HCT116 (cell line): ENCODE data around the gene ANKRD62. TPM values are rescaled to one million over a fixed set of nuclear protein-coding genes. Genes with fewer than 3 reads are reported as not detected.

Experiments used
- ATAC-seq: fragments of 200-7000 bp; cut with Tn5 transposase; 2 replicates; pipeline ENCODE4 v1.9.1; 2020; ENCODE audit warnings: mild to moderate bottlenecking, moderate library complexity
- BruUV-seq: library from RNA; stranded (reverse); fragments of 400-500 nt; replicated peaks from 2 replicates; lab custom pipeline; 2021; lab: Mats Ljungman, UMichigan
- CTCF ChIA-PET: fragments of 300-600 bp; sonication (Branson Sonifier 250); formaldehyde crosslinking; loops from one replicate; lab custom pipeline; 2021; ENCODE audit warnings: antibody characterized with exemption; lab: Charles Lee
- POLR2A ChIA-PET: fragments of 300-600, 350-600 bp; sonication (Branson Sonifier 250); formaldehyde crosslinking; loops from one replicate; lab custom pipeline; 2021; ENCODE audit warnings: antibody characterized with exemption; lab: Charles Lee
- RAD21 ChIA-PET, 2 experiments: fragments of 300-600 bp; sonication (Branson Sonifier 250); formaldehyde crosslinking; loops; one replicate each; lab custom pipeline; 2023; ENCODE audit warnings: low total read pairs in 2 of 2; ENCODE audit not compliant: uncharacterized antibody in 2 of 2, unreplicated experiment in 2 of 2, low non-redundant PET in 1 of 2; lab: Charles Lee
- DNase-seq: peaks from one replicate; pipeline ENCODE4 v3.0.0-alpha.2; 2010; ENCODE audit warnings: low read depth, low spot score
- H2AFZ ChIP-seq: fragments of 200-600 bp; shearing (Covaris generic), sonication (generic); 2 replicates; pipeline ENCODE4 v1.6.1; 2017; ENCODE audit warnings: low read depth, mixed run types, mixed read lengths, antibody characterized with exemption, low read length; ENCODE audit not compliant: poor library complexity, severe bottlenecking
- H3K27ac ChIP-seq: 2 replicates; pipeline ENCODE4 v1.5.1; 2012; ENCODE audit warnings: low read depth, low read length
- H3K27me3 ChIP-seq: fragments of 200-600 bp; sonication (generic); 2 replicates; pipeline ENCODE4 v1.6.1; 2016; ENCODE audit warnings: mixed run types, low read length, mixed read lengths; ENCODE audit not compliant: insufficient read depth
- H3K36me3 ChIP-seq, 2 experiments: fragments of 200-500 bp in 1 of 2; fragments of 200-600 bp in 1 of 2; sonication (Bioruptor generic) in 1 of 2; sonication (generic) in 1 of 2; 2 replicates each; pipeline versions ENCODE4 v1.5.1 to v1.6.1; 2014 to 2016; ENCODE audit warnings: low read length in 2 of 2, inconsistent platforms in 1 of 2, mixed read lengths in 1 of 2, mixed run types in 1 of 2; ENCODE audit not compliant: insufficient read depth in 2 of 2, control insufficient read depth in 1 of 2
- H3K4me1 ChIP-seq, 2 experiments: fragments of 200-600 bp in 1 of 2; sonication (generic) in 1 of 2; 2 replicates each; pipeline versions ENCODE4 v1.5.1 to v1.6.1; 2012 to 2017; ENCODE audit warnings: low read length in 2 of 2, inconsistent platforms in 1 of 2, mild to moderate bottlenecking in 1 of 2, mixed read lengths in 1 of 2, mixed run types in 1 of 2, moderate library complexity in 1 of 2; ENCODE audit not compliant: insufficient read depth in 2 of 2, control insufficient read depth in 1 of 2
- H3K4me2 ChIP-seq: fragments of 200-600 bp; sonication (generic); 2 replicates; pipeline ENCODE4 v1.6.1; 2017; ENCODE audit warnings: mixed run types, low read length, mixed read lengths
- H3K4me3 ChIP-seq, 2 experiments: fragments of 200-600 bp in 1 of 2; sonication (generic) in 1 of 2; replicated peaks in 1 of 2; 2 replicates each; pipeline ENCODE4 v1.5.1; 2011 to 2016; ENCODE audit warnings: low read length in 2 of 2, control low read depth in 1 of 2, low read depth in 1 of 2, mild to moderate bottlenecking in 1 of 2, mixed read lengths in 1 of 2, mixed run types in 1 of 2
- H3K79me2 ChIP-seq: fragments of 200-600 bp; sonication (generic); 2 replicates; pipeline ENCODE4 v1.6.1; 2017; ENCODE audit warnings: mild to moderate bottlenecking, mixed run types, low read length, moderate library complexity, mixed read lengths; ENCODE audit not compliant: insufficient read depth
- H3K9ac ChIP-seq: fragments of 200-600 bp; sonication (generic); 2 replicates; pipeline ENCODE4 v1.6.1; 2016; ENCODE audit warnings: low read length, mixed read lengths
- H3K9me2 ChIP-seq: fragments of 200-600 bp; sonication (generic), shearing (Covaris generic); 2 replicates; pipeline ENCODE4 v1.6.1; 2017; ENCODE audit warnings: mixed run types, mild to moderate bottlenecking, moderate library complexity; ENCODE audit not compliant: insufficient read depth
- H3K9me3 ChIP-seq, 2 experiments: fragments of 200-500 bp in 1 of 2; fragments of 200-600 bp in 1 of 2; sonication (Bioruptor generic) in 1 of 2; sonication (generic) in 1 of 2; 2 replicates each; pipeline ENCODE4 v1.6.1; 2014 to 2017; ENCODE audit warnings: low read length in 2 of 2, mixed read lengths in 2 of 2, inconsistent platforms in 1 of 2, low read depth in 1 of 2, mild to moderate bottlenecking in 1 of 2, mixed run types in 1 of 2, moderate library complexity in 1 of 2; ENCODE audit not compliant: control insufficient read depth in 1 of 2, insufficient read depth in 1 of 2
- H4K20me1 ChIP-seq: fragments of 200-600 bp; sonication (generic), shearing (Covaris generic); 2 replicates; pipeline ENCODE4 v1.6.1; 2017; ENCODE audit warnings: mixed run types, mild to moderate bottlenecking, moderate library complexity; ENCODE audit not compliant: insufficient read depth
- CBX3 ChIP-seq: IDR thresholded peaks from 2 replicates; pipeline ENCODE4 v1.6.1; 2012; ENCODE audit warnings: low read depth
- CTCF ChIP-seq, 3 experiments: fragments of 200-600 bp in 1 of 3; sonication (generic) in 1 of 3; IDR thresholded peaks in 2 of 3; conservative IDR thresholded peaks in 1 of 3; 2 replicates each; pipeline ENCODE4 v1.5.1; 2012 to 2017; ENCODE audit warnings: low read depth in 2 of 3, low read length in 2 of 3, antibody characterized with exemption in 1 of 3, borderline replicate concordance in 1 of 3, control low read depth in 1 of 3, mild to moderate bottlenecking in 1 of 3, mixed read lengths in 1 of 3, mixed run types in 1 of 3, moderate library complexity in 1 of 3; ENCODE audit not compliant: insufficient read depth in 1 of 3
- ELF1 ChIP-seq: IDR thresholded peaks from 2 replicates; pipeline ENCODE4 v1.6.1; 2012; ENCODE audit warnings: low read depth, borderline replicate concordance
- EZH2phosphoT487 ChIP-seq: fragments of 200-600 bp; IDR thresholded peaks from 2 replicates; pipeline ENCODE4 v1.6.1; 2018; ENCODE audit warnings: antibody characterized with exemption, borderline replicate concordance
- FOSL1 ChIP-seq: IDR thresholded peaks from 2 replicates; pipeline ENCODE4 v1.6.1; 2012; ENCODE audit warnings: low read depth
- MAX ChIP-seq: IDR thresholded peaks from 2 replicates; pipeline ENCODE4 v1.6.1; 2012
- POLR2A ChIP-seq: IDR thresholded peaks from 2 replicates; pipeline ENCODE4 v1.7.0; 2011; ENCODE audit warnings: borderline replicate concordance; ENCODE audit not compliant: insufficient read depth, insufficient read length; ENCODE audit errors: extremely low read depth
- REST ChIP-seq: IDR thresholded peaks from 2 replicates; pipeline ENCODE4 v1.6.1; 2012; ENCODE audit warnings: low read depth
- SIN3A ChIP-seq: IDR thresholded peaks from 2 replicates; pipeline ENCODE4 v1.6.1; 2012; ENCODE audit warnings: low read depth
- SP1 ChIP-seq: IDR thresholded peaks from 2 replicates; pipeline ENCODE4 v1.6.1; 2012; ENCODE audit warnings: low read depth
- TCF7L2 ChIP-seq: IDR thresholded peaks from 2 replicates; pipeline ENCODE4 v1.7.0; 2011; ENCODE audit warnings: borderline replicate concordance, inconsistent platforms; ENCODE audit not compliant: insufficient read depth, insufficient read length; ENCODE audit errors: extremely low read depth
- ZFX ChIP-seq: fragments of 450-650 bp; IDR thresholded peaks from 2 replicates; pipeline ENCODE4 v1.6.1; 2017
- intact Hi-C: fragments of 100-400 bp; cut with micrococcal nuclease; formaldehyde crosslinking; loops from 2 replicates; pipeline ENCODE4 v1.10.0; 2022
- total RNA-seq: library from RNA; stranded (reverse); gene quantifications from one replicate; pipeline ENCODE4 v1.2.1, GENCODE V29; 2021; ENCODE audit not compliant: unreplicated experiment

ANKRD62 gene
- total RNA-seq, 1 experiment from 2014 or later, result 0.34 TPM

- Histone ChIP-seq H3K4me2 (no peak overlapping the region), H3K27me3 (no peaks in the 10 kb centered on the region), H2AFZ (no peak overlapping the region), H3K79me2 (no peaks in the 10 kb centered on the region), H3K9me2 (no peaks in the 10 kb centered on the region), H3K4me1 (no peaks in the 10 kb centered on the region), H3K9me3 (no peaks in the 10 kb centered on the region), H4K20me1 (no peaks in the 10 kb centered on the region), H3K9ac (no peak overlapping the region), H3K36me3 (no peaks in the 10 kb centered on the region), H3K27ac (no peak overlapping the region), H3K4me3 (no peak overlapping the region)
- no TSS peak for BruUV-seq
- ChIA-PET POLR2A (no interaction called here), CTCF (no interaction called here), RAD21 (no interaction called here)
- ATAC-seq (no peak), DNase-seq (no peak)
- TF ChIP-seq EZH2phosphoT487, result no peak
- no peak for TF ChIP-seq TCF7L2
- no peak for TF ChIP-seq POLR2A
- TF ChIP-seq SP1, result no peak
- TF ChIP-seq ZFX, result no peak
- TF ChIP-seq FOSL1, result no peak
- no peak for TF ChIP-seq CBX3
- no peak for TF ChIP-seq SIN3A
- TF ChIP-seq MAX, result no peak
- no peak for TF ChIP-seq REST
- no peak for TF ChIP-seq ELF1
- no peak for TF ChIP-seq CTCF (IDR thresholded peaks at IDR 0.05 in 2 of 3, conservative IDR thresholded peaks at IDR 0.05 in 1 of 3; ENCODE audit: borderline replicate concordance in 1 of 3, insufficient read depth in 1 of 3, low read depth in 2 of 3, low read length in 2 of 3)
- intact Hi-C loops, result no loop called here
Observed at GRCh38 chr18:12102136-12102842, 8.6 kb downstream of the ANKRD62 start.
